ENCODE data around the gene DNAH2.

The DNAH2 gene

GRCh38 chr17:7777017-7777416 lies 59.5 kb downstream of the DNAH2 start:
- no peaks in the 10 kb centered on the region for H3K4me1 ChIP-seq (ENCODE audit: low read depth, poor library complexity, severe bottlenecking)
- no peak overlapping the region for H3K4me2 ChIP-seq
- no peak for TF ChIP-seq CTCF (conservative IDR thresholded peaks at IDR 0.05; ENCODE audit: low read depth, low read length)
- H3K9ac ChIP-seq = no peak overlapping the region
- no peaks in the 10 kb centered on the region for H3K27me3 ChIP-seq (ENCODE audit: insufficient read depth, low read depth)
- H2AFZ ChIP-seq (ENCODE audit: low read depth) = no peak overlapping the region
- no peak overlapping the region for H3K4me3 ChIP-seq (IDR thresholded peaks at IDR 0.05; ENCODE audit: insufficient read depth, low read depth, low read length)
- H3K79me2 ChIP-seq (ENCODE audit: insufficient read depth, low read depth) = no peaks in the 10 kb centered on the region
- no peak overlapping the region for H3K27ac ChIP-seq
- no peaks in the 10 kb centered on the region for H4K20me1 ChIP-seq (ENCODE audit: insufficient read depth)
- no peaks in the 10 kb centered on the region for H3K36me3 ChIP-seq (ENCODE audit: insufficient read depth)

DNA sequence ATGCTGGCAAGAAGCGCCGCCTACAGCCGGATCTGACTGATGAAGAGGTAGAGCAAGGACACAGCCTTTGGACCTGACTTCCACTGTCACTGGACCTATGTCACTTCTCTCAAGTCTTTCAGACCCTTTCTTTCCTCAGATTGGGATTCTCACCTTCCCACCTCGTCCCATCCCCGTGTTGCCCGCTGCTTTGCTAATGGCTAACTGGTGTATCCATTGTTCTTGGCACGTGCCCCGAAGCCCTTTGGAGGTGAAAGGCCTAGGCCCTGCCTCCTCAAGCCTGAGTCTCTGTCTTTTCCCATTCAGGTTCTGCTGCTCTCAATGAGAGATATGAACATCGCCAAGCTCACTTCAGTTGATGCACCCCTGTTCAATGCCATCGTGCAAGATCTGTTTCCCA lies 63.2 kb downstream of the DNAH2 start:
- H3K4me1 ChIP-seq (ENCODE audit: low read depth, poor library complexity, severe bottlenecking) = no peaks in the 10 kb centered on the region
- H3K27ac ChIP-seq = no peak overlapping the region
- no peaks in the 10 kb centered on the region for H3K36me3 ChIP-seq (ENCODE audit: insufficient read depth)
- H3K9ac ChIP-seq = no peak overlapping the region
- H3K27me3 ChIP-seq (ENCODE audit: insufficient read depth, low read depth) = no peaks in the 10 kb centered on the region
- no peak for TF ChIP-seq CTCF (conservative IDR thresholded peaks at IDR 0.05; ENCODE audit: low read depth, low read length)
- H4K20me1 ChIP-seq (ENCODE audit: insufficient read depth) = no peaks in the 10 kb centered on the region
- no peak overlapping the region for H2AFZ ChIP-seq (ENCODE audit: low read depth)
- H3K4me3 ChIP-seq (IDR thresholded peaks at IDR 0.05; ENCODE audit: insufficient read depth, low read depth, low read length) = no peak overlapping the region
- H3K79me2 ChIP-seq (ENCODE audit: insufficient read depth, low read depth) = no peaks in the 10 kb centered on the region
- no peak overlapping the region for H3K4me2 ChIP-seq

DNA sequence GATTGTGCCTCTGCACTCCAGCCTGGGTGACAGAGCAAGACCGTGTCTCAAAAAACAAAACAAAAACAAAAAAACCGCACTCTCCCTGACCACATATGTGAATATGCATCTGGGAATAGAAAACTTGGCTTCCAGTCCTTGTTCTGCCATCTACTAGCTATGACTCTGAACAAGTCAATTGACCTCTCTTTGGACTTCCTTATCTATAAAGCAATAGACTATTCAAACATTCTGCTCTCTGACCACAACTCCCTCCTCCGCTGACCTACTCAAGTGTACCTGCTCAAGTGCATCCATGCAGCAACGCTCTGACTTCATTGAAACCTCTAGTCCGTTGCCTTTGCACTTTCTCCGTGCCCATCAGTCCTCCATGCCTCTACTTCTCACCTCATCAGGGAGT lies 63.9 kb downstream of the DNAH2 start:
- Histone ChIP-seq H3K27ac (no peak overlapping the region), H4K20me1 (ENCODE audit: insufficient read depth) (no peaks in the 10 kb centered on the region), H3K4me2 (no peak overlapping the region), H3K9ac (no peak overlapping the region), H3K27me3 (ENCODE audit: insufficient read depth, low read depth) (no peaks in the 10 kb centered on the region), H2AFZ (ENCODE audit: low read depth) (no peak overlapping the region), H3K36me3 (ENCODE audit: insufficient read depth) (no peaks in the 10 kb centered on the region), H3K79me2 (ENCODE audit: insufficient read depth, low read depth) (no peaks in the 10 kb centered on the region), H3K4me1 (ENCODE audit: low read depth, poor library complexity, severe bottlenecking) (no peaks in the 10 kb centered on the region), H3K4me3 (IDR thresholded peaks at IDR 0.05; ENCODE audit: insufficient read depth, low read depth, low read length) (no peak overlapping the region)
- TF ChIP-seq CTCF (conservative IDR thresholded peaks at IDR 0.05; ENCODE audit: low read depth, low read length) = no peak

GRCh38 chr17:7782240-7782639 lies 64.7 kb downstream of the DNAH2 start:
- Histone ChIP-seq H3K79me2 (ENCODE audit: insufficient read depth, low read depth) (no peaks in the 10 kb centered on the region), H3K27me3 (ENCODE audit: insufficient read depth, low read depth) (no peaks in the 10 kb centered on the region), H3K4me3 (IDR thresholded peaks at IDR 0.05; ENCODE audit: insufficient read depth, low read depth, low read length) (no peak overlapping the region), H3K9ac (no peak overlapping the region), H3K27ac (no peak overlapping the region), H4K20me1 (ENCODE audit: insufficient read depth) (no peaks in the 10 kb centered on the region), H3K4me2 (no peak overlapping the region), H3K36me3 (ENCODE audit: insufficient read depth) (no peaks in the 10 kb centered on the region), H3K4me1 (ENCODE audit: low read depth, poor library complexity, severe bottlenecking) (no peaks in the 10 kb centered on the region), H2AFZ (ENCODE audit: low read depth) (no peak overlapping the region)
- TF ChIP-seq CTCF (conservative IDR thresholded peaks at IDR 0.05; ENCODE audit: low read depth, low read length) = no peak

DNA sequence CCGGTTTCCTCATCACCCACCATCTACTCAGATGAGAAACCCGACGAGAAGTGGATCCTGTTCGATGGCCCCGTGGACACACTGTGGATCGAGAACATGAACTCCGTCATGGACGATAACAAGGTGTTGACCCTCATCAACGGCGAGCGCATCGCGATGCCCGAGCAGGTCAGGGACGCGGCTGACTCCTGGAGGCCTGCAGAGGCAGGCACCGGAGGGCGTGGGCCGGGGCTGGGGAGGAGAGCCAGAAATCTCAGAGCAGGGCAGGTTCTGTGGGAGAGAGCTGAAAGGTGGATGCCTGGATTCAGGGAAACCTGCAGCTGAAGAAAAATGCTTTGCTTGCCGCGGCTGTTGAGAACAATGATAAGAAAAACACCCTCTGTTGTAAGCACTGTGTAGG lies 69.3 kb downstream of the DNAH2 start:
- Histone ChIP-seq H3K4me3 (IDR thresholded peaks at IDR 0.05; ENCODE audit: insufficient read depth, low read depth, low read length) (no peak overlapping the region), H3K79me2 (ENCODE audit: insufficient read depth, low read depth) (no peaks in the 10 kb centered on the region), H3K36me3 (ENCODE audit: insufficient read depth) (no peaks in the 10 kb centered on the region), H3K27ac (no peak overlapping the region), H3K4me2 (no peak overlapping the region), H4K20me1 (ENCODE audit: insufficient read depth) (no peaks in the 10 kb centered on the region), H3K4me1 (ENCODE audit: low read depth, poor library complexity, severe bottlenecking) (no peaks in the 10 kb centered on the region), H3K9ac (no peak overlapping the region), H3K27me3 (ENCODE audit: insufficient read depth, low read depth) (no peaks in the 10 kb centered on the region), H2AFZ (ENCODE audit: low read depth) (no peak overlapping the region)
- no peak for TF ChIP-seq CTCF (conservative IDR thresholded peaks at IDR 0.05; ENCODE audit: low read depth, low read length)
